HG03159 (cell line): Measurements from ENCODE around the gene A1BG.

Experiments
- ATAC-seq: cut with Tn5 transposase; IDR thresholded peaks from one replicate; pipeline ENCODE4 v1.9.1; 2021; ENCODE audit warnings: mild to moderate bottlenecking, moderate library complexity; ENCODE audit not compliant: unreplicated experiment

The A1BG gene, protein sequence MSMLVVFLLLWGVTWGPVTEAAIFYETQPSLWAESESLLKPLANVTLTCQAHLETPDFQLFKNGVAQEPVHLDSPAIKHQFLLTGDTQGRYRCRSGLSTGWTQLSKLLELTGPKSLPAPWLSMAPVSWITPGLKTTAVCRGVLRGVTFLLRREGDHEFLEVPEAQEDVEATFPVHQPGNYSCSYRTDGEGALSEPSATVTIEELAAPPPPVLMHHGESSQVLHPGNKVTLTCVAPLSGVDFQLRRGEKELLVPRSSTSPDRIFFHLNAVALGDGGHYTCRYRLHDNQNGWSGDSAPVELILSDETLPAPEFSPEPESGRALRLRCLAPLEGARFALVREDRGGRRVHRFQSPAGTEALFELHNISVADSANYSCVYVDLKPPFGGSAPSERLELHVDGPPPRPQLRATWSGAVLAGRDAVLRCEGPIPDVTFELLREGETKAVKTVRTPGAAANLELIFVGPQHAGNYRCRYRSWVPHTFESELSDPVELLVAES

DNA sequence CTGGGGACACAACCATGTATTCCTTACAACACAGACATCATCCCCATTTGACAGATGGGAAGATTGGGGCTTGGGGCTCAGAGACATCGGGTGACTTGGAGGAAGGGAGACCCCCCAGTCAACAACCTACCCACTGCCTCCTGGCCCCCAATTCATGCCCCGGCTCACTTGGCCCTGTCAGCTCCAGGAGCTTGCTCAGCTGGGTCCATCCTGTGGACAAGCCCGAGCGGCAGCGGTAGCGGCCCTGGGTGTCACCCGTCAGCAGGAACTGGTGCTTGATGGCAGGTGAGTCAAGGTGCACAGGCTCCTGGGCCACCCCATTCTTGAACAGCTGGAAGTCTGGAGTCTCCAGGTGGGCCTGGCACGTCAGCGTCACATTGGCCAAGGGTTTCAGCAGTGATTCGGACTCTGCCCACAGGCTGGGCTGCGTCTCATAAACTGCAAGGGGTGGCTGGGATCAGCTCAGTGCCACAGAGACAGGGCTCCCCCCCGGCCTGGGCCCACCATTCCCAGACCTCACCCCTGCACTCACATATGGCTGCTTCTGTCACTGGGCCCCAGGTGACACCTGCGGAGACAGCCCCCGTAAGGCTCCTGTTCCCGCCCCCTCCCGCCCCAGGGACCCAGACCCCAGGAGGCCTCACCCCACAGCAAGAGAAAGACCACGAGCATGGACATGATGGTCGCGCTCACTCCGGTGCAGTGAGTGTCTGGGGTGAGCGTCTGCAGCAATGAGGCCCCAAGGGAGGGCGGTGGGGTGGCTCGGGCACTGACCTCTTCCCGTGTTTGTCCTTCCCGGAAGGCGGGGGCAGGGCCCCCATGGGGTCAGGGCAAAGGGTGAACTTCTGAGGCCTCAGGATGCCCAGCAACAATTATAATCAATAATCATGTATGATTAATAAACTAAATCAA lies at the start of gene A1BG:
Gene A1BG (minus strand): TSS at position 733 of the 912 bp plus-strand sequence. CDS start 55 bp downstream, at position 678.
- ATAC-seq: no peak

DNA sequence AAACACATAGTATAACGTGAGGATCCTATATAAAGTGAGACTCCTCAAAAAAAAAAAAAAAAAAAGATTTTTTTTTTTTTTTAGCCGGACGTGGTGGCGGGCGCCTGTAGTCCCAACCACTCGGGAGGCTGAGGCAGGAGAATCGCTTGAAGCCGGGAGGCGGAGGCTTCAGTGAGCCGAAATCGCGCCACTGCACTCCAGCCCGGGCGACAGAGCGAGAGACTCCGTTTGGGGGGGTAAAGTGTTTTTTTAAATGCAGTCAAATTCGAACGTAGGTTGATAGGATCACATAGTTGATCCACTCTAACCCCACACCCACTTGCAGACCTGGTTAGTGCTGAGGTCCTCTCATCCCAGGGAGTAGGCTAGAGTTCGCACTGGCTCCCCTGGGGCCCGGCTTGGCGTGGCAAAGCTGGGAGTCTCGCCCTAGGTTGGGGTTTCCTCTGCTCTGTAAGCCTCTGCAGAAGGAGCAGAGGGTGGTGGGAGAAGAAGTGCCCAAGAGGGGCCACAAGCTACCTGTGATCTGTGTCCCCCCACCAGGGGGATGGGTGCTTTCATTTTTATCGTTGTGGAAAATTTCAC lies 48.6 kb upstream of the A1BG start:
- no peak for ATAC-seq

DNA sequence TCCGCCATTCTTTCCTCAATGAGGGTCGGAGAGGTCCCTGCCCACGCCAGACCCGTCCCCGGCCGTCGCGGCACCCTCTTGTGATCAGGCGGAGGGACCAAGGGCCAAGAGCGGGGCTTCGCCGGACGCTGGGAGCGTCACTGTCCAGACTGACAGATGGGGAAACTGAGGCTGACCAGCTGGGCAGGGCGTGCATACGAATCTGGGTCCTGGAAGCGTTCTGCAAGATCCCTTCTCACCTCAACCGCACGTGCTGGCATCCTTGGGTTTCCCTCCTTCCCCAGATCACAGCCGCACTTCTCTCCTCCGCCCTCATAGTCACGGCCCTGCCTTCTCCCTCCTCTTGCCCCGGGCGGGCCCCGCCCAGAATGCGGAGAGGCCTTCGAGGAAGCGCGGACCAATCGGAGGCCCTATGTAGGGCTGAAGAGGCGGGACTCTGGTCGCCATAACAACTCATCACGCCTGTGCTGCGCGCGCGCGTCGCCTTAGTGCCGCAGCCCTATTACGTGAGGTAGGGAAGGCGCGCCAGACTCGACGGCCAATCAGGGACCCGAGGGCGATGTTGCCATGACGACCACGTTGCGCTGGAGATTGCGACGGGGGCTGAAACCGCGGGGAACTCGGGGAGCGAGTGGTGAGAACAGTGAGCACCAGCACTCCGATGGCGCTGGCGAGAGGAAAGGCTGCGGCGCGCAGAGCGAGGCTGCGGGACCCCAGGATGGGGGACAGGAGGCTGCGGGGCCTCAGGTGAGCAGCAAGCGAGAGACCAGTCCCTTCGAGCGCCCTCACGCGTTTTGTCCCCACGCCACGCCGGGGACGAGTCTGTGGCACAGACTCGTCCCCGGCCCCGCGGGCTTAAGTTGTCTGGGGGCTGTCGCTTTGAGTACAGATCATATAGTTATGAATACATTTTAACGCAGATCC lies 47.9 kb upstream of the A1BG start:
- peak; percentile 98 for ATAC-seq

DNA sequence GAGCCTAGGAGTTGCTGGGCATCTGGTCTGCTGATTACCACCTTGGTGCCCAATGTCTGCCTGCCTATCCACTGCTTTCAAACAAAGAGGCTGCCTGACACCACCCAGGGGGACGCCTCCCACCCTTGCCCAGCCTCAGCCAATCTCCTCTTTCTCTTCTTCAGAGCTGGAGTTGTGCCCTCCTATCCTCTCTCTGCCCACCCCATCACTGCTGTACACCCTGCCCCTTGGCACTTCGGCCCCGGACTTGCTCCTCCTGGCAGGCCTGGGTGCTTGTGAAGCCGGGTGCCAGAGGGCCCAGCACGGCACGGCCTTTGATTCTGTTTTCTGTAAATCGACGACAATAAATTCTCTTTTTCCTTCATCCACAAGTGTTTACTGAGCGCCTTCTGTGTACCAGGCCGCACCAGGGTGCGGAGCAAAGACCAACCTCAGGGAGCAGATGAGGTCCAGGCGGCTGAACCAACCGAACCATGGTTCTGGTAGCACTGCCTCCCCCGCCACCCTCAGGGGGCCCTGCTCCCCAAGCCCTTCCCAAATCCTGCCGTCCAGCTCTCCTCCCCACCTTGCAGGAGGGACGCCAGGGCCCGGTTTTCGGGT lies 47.1 kb upstream of the A1BG start:
- no peak for ATAC-seq

DNA sequence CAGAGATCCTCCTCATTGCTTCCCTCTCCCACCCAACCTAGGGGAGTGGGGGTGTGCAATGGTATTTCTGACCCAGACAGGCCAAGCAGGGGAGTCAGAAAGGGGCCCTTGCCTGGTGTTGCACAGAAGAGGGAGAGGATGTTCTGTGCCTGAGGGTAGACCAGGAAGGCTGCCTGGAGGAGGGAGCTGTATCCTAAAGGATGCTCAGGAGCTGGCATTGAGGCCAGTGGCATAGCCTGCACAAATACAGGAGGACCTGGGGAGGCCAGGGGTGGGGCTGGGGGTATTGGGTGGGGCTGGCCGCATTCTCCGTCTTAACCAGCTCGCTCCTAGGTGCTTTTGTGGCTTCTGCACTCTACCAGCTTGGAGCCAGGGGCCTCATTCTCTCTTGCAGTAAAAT lies 46.6 kb upstream of the A1BG start:
- ATAC-seq: no peak

DNA sequence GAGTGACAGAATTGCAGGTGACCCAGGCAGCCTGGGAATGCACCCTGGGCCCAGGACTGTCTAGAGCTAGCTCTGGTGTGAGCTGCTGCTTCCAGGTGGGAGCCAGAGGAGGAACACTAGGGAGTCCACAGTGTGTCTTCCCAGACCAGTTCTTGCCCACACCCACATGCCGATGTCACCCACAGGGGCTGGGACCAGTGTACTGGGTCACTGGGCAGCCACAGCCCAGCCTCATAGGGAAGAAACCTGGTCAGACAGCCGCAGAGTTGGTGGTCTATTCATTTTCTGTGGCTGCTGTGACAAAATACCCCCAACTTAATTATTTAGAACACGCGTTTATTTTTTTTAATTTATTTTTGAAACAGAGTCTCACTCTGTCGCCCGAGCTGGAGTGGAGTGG lies 45.3 kb upstream of the A1BG start:
- ATAC-seq: no peak

DNA sequence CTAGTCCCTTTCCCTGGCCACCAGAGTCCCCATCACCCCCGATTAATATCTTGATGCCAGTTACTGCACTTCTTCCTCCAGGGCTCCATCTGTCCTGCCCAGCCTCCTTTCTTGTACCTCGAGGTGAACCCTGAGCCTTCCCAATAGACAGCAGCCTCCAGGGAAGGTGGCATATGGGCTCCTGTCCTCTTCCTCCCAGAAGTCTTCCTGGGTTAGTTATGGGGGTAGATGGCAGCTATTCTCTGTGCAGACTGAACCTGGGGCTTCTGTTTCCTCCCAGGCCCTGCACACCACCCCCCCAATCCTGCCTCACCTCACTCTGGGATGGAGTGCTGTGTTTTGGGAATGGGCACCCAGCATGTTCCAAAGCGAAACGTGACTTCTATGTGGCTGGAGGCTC lies 44.8 kb upstream of the A1BG start:
- ATAC-seq: no peak

DNA sequence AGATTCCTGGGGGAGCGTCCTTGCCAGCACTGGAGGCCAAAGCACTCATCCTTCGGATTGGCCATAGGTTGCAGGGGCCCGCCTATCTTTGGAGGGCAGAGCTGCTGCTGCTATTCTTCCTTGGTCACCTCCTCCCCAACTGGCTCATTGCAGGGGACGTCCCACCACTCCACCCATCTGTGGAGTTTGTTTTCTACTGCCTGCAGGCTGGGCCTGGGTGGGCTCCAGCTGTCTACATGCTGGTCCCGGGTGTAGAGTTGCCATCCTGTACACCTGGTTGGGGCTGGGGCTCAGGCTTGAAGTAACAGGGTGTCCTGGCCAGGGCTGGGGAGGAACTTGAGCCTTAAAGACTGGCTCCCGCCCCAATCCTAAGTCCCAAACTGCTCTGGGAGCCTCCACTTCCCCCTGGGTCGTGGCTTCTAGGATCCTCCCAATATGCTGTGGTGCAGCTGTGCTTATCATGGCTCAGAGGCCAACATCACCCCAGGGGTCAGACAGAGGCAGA lies 44.3 kb upstream of the A1BG start:
- no peak for ATAC-seq

DNA sequence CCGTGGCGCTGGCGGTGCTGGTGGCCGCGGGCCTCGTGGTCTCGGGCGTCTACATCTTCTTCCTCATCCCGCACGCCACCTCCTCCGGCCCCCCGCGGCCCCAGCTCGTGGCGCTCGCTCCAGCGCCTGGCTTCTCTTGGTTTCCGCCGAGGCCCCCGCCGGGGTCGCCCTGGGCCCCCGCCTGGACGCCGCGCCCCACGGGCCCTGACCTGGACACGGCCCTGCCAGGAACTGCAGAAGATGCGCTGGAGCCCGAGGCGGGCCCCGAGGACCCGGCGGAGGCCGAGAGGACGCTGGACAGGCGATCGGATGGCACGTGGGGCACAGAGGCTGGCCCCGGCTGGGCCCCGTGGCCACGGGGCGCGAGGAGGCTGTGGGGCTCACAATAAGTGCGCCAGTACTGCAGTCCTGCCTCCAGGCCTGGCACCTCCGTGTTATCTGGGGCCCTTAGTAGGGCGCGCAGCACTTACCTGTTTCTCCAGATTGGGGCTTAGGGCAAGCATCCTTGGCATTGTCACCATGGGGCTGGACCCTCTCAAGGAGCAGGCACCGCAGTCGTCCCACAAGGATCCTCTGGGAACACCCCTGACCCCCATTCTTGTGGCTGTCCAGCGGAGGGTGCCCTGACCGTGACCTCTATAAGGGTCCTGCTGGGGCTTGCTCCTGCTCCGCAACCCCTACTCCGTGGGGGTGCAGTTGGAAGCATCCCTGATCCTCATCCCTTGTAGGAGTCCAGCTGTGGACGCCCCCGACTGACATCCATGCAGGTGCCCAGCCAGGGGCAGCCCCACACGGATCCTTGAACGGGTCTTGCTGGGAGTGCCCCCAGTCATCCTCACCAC lies 43.6 kb upstream of the A1BG start:
- no peak for ATAC-seq

DNA sequence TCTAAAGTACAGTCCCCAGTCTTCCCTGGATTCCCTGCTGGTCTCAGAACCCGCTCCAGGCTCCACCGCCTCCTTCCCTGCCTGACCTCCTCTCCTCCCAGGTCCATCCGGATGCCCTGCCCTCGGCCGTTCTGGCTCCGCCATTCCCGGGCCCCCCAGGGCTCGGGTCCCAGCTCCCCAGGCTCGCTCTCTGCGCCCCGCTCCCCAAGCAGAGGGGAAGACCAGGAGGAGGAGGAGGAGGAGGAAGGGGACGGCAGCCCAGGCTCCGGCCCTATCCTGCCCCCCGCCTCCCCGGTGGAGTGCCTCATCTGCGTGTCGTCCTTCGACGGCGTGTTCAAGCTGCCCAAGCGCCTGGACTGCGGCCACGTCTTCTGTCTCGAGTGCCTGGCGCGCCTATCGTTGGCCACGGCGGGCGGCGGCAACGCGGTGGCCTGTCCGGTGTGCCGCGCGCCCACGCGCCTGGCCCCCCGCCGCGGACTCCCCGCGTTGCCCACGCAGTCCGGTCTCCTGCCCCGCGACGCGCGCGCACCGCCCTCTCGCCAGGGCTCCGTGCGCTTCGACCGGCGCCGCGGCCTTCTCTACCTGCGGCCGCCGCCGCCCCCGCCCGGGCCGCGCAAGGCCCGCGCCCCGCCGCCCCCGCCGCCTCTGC lies 42.8 kb upstream of the A1BG start:
- no peak for ATAC-seq

DNA sequence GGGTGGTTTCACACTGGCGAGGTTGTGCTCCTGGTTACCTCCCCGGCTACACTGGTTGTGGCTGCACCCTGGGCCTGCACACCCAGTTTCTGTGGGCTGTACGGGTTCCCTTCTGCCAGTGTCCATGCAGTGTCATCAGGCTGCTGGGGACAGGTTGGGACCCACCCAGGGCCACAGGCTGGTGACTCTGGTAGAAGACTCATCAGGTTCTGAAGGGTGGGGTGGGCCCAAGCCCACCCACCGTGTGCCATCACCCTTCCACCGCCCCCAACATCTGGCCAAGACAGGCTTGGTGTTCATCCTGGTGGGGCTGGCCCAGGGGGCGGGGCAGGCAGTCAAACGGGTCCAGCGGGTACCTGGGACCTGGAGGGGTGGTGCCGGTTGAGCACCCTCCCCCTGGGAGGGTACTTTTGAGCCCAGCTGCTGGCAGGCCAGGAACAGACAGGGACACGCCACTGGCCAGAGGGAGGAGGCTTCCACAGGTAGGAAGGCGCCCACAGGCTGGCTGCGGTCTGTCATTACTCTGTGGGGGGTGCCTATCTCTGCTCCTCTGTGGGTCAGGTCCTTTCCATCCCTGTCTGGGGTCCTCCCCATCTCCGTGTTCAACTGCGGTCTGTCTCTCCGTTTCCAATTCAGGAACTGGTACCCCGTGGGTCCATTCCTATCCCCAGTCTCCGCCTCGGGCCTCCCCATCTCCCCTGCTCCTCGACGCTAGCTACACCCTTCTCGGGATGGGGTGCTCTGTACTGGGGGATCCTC lies 42.1 kb upstream of the A1BG start, which contains the start of gene RNF225:
Gene RNF225 (plus strand): TSS at position 437 of the 759 bp plus-strand sequence. CDS start 434 bp downstream, outside the sequence.
- ATAC-seq: no peak

DNA sequence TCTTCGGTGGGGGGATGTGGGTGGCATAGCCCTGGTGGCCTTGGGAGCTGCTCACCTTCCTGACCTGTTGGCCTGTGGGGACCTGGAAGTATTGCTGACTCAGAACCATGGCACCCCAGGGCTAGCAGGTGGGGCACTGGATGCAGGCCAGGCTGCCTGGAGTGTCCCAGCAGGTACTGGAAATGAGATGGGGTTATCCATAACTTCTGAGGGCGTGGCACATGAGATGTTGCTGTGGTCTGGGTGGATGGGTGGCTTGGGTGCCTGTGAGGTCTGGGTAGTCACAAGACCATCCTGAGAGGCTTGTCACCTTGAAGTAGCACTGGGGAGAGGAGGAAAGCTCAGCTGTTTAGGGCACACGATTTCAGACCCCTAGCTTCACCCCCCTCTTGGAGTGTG lies 41.5 kb upstream of the A1BG start:
- ATAC-seq: no peak

DNA sequence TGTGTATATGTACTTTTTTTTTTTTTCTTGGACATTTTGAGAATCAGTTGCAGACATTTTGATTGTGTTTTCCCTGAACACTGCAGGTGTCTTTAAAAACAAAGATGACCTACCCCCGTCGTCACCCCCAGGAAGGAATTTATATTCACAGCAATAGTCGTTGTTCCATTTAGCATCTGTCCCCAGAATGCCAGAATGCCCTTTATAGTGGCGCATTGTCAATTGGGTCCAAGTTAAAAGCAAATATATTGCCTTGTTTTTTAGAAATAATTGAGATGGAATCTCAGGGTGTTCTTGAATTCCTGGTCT lies 40.4 kb upstream of the A1BG start:
- no peak for ATAC-seq

DNA sequence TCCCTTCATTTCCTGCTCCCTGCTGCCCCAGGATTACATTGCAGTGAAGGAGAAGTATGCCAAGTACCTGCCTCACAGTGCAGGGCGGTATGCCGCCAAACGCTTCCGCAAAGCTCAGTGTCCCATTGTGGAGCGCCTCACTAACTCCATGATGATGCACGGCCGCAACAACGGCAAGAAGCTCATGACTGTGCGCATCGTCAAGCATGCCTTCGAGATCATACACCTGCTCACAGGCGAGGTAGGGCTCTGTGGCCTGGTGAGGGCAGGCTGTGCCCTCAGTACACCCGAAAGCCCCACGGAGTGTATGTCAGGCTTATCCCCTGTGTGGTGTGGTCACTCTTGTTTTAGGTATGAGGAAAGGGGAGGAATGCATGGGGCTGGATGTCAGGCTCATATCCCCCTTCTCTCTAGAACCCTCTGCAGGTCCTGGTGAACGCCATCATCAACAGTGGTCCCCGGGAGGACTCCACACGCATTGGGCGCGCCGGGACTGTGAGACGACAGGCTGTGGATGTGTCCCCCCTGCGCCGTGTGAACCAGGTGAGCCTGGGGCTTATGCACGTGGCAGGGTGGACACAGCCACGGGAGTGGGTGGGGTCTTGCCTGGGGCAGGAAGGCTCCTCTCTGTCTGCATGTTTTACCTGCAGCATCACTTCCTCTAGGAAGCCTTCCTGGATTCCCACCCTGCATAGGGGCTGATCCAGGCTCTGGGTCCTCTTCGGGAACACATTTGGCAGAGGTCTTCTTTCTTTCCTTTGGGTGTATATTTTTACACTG lies 39.8 kb upstream of the A1BG start:
- ATAC-seq: no peak

DNA sequence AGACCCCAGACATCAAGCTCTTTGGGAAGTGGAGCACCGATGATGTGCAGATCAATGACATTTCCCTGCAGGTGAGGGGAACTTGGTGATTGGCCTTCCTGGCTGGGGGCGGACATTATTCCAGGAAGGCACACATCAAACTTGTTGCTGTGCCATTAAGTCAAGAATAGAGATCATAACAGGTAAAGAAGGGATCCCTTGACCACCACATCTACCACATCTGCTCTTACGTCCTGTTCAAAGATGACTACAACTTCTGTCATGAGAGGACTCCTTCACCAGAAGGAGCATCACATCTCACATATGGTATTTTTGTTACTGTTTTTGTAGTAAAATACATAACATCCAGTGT lies 34.9 kb upstream of the A1BG start:
- ATAC-seq: no peak

DNA sequence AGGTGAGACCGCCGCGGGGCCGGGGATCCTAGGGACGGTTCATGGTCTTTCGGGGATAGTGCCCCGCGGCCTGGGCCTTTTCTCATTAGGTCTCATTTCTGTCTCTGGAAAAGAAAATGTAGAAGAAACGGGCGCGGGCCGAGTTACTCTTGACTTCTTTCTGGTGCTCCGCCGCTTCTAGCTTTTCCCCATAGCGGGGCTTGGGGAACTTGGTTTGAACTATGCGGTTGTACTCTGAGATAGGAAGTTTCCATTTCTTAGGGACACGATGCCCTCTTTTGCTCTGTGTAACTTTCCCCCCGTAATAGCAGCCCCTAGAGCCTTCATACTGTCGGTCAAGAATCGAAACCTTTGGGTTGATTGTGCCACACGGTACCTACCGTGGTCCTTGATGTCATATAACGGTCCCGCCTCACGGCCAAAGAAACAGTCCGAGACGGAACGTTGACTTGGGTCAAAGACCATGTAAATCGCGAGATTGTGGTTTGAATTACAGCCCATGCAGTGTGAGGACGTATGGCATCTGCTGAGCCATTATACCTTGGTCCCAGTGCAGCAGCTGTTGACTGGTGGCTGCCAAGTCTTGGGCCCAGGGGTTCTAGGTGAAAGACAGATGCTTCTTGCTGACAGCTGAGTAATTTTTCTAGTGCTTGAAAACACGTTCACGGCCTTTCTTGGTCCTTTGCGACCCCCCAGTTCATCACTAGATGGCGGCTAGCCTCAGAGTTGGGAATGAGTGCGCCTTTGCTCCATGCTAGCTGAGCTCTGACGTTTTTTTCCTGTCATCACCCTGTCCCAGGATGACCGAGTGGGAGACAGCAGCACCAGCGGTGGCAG lies 34.3 kb upstream of the A1BG start:
- no peak for ATAC-seq
